ENCODE data around the gene GTF3C5.
A peak's percentile ranks its signal among the peaks of the same experiment; 100 is the strongest.

The GTF3C5 gene

DNA sequence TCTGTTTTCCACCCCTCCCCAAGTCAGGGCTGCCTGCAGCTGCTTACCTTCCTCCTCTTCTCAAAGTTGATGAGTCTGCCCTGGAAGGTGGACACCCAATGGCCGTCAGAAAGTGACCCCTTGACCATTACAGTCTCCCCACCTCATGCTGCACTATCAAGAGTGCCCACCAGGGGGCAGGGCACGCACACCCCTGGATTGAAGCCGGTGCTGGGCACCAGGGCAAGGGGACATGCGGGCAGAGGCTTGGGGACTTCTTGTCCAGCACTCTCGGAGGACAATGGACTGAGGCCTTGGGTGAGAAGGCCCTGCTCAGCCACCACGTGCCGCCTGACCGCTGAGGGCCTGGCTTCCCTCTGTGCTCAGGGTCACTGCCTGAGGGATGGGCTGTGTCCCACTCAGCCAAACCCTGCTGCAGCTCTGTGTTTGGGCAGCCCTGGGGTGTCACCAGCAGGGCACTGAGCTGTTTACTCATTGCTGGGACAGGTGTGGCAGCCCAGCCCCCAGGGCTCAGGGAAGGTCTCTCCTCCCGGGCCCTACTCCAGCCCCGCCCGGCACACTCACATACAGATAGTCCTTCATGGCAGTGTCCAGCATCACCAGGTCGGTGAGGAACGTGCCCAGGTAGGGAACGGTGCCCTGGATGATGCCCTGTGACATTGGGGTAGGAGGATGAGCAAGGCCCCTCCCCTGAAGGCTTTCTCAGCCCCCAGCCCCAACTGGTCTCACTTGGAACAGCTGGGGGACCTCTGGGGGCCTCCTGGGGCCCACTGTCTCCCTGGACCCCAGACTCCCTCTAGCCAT, 72.6 kb downstream of the GTF3C5 start:
- DNase-seq = peak; percentile 75
- H3K4me3 ChIP-seq (ENCODE audit: low read depth, low read length) = no peak overlapping the region
- TF ChIP-seq, protein P1, sequence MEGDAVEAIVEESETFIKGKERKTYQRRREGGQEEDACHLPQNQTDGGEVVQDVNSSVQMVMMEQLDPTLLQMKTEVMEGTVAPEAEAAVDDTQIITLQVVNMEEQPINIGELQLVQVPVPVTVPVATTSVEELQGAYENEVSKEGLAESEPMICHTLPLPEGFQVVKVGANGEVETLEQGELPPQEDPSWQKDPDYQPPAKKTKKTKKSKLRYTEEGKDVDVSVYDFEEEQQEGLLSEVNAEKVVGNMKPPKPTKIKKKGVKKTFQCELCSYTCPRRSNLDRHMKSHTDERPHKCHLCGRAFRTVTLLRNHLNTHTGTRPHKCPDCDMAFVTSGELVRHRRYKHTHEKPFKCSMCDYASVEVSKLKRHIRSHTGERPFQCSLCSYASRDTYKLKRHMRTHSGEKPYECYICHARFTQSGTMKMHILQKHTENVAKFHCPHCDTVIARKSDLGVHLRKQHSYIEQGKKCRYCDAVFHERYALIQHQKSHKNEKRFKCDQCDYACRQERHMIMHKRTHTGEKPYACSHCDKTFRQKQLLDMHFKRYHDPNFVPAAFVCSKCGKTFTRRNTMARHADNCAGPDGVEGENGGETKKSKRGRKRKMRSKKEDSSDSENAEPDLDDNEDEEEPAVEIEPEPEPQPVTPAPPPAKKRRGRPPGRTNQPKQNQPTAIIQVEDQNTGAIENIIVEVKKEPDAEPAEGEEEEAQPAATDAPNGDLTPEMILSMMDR (IDR thresholded peaks at IDR 0.05; ENCODE audit: low read depth, low read length) = peak; percentile 96
- peaks cover 97% of the 10 kb centered on the region for H3K36me3 ChIP-seq
- H3K27ac ChIP-seq = peak overlapping the region; percentile 14
- H3K27me3 ChIP-seq (ENCODE audit: insufficient read depth, low read depth, severe bottlenecking) = no peaks in the 10 kb centered on the region
- H3K9me3 ChIP-seq (ENCODE audit: severe bottlenecking) = no peaks in the 10 kb centered on the region

DNA sequence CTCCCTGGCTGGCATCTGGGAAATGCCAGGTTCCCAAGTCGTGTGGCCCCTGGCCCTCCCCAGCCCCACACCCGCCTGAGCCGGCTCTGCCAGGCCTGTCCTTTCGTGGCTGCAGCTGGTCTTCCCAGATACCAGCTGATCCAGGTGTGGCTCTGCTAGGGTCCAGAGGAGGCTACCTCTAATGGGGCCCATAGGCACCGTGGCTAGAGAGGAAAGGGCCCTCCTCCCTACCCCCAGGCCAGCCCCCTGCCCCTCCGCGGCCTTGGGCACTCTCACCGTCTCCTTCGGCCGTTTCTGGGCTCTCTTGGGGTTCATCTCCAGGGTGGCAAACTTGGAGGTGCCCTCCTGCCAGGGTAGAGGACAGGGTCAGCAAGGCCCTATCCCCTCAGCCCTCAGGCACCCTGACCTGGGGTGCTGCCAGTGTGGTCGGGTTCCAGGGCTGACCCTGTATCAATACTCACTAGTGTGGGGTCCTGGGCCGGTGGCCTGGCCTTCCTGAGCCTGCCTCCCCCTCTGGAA, 73.2 kb downstream of the GTF3C5 start:
- Histone ChIP-seq H3K36me3 (peaks cover 97% of the 10 kb centered on the region), H3K9me3 (ENCODE audit: severe bottlenecking) (no peaks in the 10 kb centered on the region), H3K4me3 (ENCODE audit: low read depth, low read length) (no peak overlapping the region), H3K27ac (no peak overlapping the region; the same call in 1 of the 2 replicates), H3K27me3 (ENCODE audit: insufficient read depth, low read depth, severe bottlenecking) (no peaks in the 10 kb centered on the region)
- no peak for DNase-seq
- TF ChIP-seq, protein P1 (IDR thresholded peaks at IDR 0.05; ENCODE audit: low read depth, low read length) = no peak

DNA sequence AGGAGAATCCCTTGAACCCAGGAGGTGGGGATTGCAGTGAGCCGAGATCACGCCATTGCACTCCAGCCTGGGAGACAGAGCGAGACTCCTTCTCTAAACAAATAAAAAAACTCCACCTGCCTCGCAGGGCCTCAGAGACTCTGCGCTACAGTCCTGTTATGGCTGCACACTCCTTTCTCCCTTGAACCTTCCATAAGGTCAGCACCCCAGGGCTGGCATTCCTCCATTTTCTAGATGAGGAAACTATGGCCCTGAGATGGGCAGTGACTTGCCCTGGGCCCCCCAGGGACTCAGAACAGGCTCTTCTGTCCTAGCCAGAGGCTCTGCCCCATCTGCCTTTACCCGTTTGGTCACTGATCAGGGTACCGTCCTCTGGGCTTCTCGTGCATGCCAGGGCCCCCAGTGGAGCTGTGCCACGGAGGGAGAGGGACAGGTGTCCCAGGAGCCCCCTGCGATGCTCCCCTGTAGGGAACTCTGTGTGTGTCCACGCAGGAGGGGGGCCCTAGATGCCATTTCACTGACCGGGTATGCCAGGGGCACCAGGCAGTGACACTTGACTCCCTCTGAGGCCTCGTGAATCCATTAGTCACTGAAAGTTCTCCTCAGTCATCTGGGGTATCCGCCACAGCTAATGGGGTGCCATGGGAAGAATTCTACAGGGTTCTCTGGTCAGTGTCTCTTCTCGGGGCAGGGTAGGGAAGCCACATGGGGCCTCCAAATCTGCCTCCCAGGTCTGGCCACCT, 74.1 kb downstream of the GTF3C5 start:
- TF ChIP-seq, protein P1 (IDR thresholded peaks at IDR 0.05; ENCODE audit: low read depth, low read length) = no peak

DNA sequence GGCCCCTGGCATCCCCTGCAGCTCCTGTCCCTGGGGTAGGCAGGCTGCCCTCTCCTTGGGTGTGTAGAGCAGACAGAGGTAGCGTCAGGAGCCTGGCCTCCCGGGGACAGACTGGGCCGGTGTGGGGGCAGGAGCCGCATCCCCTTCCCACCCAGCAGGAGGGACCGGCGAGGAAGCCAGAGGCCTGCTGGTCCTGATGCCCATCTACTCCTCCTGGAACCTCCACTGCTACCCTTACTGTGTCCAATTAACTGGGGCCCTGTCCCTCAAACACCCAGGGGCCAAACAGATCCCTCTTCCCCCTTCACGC, 74.6 kb downstream of the GTF3C5 start:
- Histone ChIP-seq H3K4me3 (ENCODE audit: low read depth, low read length) (no peak overlapping the region), H3K27me3 (ENCODE audit: insufficient read depth, low read depth, severe bottlenecking) (no peaks in the 10 kb centered on the region), H3K27ac (no peak overlapping the region; the same call in 1 of the 2 replicates), H3K36me3 (peaks cover 97% of the 10 kb centered on the region), H3K9me3 (ENCODE audit: severe bottlenecking) (no peaks in the 10 kb centered on the region)
- DNase-seq = peak; percentile 8
- TF ChIP-seq, protein P1 (IDR thresholded peaks at IDR 0.05; ENCODE audit: low read depth, low read length) = no peak

More for the DNA sequence above, 74.1 kb downstream of the GTF3C5 start:
- Histone ChIP-seq H3K36me3 (peaks cover 97% of the 10 kb centered on the region), H3K9me3 (ENCODE audit: severe bottlenecking) (no peaks in the 10 kb centered on the region), H3K27me3 (ENCODE audit: insufficient read depth, low read depth, severe bottlenecking) (no peaks in the 10 kb centered on the region), H3K27ac (no peak overlapping the region; the same call in 1 of the 2 replicates), H3K4me3 (ENCODE audit: low read depth, low read length) (no peak overlapping the region)
- peak; percentile 7 for DNase-seq

DNA sequence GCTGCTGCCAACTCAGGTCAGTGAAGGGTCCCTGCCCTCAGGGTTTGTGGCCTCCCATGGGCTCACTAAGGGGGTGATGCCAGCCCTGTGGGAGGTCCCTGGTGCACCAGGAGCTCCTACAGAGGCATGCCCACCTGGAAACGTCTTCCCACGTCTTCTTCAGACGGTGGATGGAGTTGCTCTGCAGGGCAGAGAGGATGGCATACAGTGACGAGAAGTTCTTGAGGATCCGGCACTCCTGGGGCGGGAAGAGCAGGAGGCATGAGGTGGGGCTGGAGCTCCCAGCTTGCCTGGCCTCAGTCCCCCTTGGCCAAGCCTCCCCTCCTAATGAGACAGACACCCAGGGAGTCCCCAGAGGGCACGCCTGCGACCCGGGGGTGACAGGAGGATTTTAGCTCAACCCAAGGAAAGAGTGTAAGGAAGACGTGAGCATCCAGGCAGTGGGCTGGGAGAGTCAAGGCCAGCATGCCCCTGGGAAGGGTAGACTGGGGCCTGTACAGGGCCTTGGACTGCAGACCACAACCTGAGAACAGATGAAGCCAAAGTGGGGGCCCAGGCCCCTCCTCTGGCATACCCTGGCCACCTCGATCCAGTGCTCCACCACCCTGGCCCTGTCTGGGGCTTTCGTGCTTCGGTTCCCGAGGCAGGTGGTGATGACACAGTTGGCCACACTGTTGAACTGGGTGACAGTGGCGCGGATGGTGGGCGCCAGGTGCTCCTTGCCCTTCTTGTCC, 75.9 kb downstream of the GTF3C5 start:
- no peak overlapping the region for H3K27ac ChIP-seq
- no peak overlapping the region for H3K4me3 ChIP-seq (ENCODE audit: low read depth, low read length)
- DNase-seq = no peak
- no peaks in the 10 kb centered on the region for H3K9me3 ChIP-seq (ENCODE audit: severe bottlenecking)
- TF ChIP-seq, protein P1 (IDR thresholded peaks at IDR 0.05; ENCODE audit: low read depth, low read length) = no peak
- peaks cover 97% of the 10 kb centered on the region for H3K36me3 ChIP-seq
- no peaks in the 10 kb centered on the region for H3K27me3 ChIP-seq (ENCODE audit: insufficient read depth, low read depth, severe bottlenecking)
